COLO668 (cell line): ENCODE data around the gene NUP93.
"Not testable (repeated sequence)": the region's sequence is repeated elsewhere in the genome, so short reads cannot be mapped to it uniquely, and the experiment has no call there.

Source experiments
- DNase-seq: peaks from one replicate; lab custom pipeline; 2025; ENCODE audit not compliant: unreplicated experiment; lab: John Stamatoyannopoulos, UW

NUP93 gene

DNA sequence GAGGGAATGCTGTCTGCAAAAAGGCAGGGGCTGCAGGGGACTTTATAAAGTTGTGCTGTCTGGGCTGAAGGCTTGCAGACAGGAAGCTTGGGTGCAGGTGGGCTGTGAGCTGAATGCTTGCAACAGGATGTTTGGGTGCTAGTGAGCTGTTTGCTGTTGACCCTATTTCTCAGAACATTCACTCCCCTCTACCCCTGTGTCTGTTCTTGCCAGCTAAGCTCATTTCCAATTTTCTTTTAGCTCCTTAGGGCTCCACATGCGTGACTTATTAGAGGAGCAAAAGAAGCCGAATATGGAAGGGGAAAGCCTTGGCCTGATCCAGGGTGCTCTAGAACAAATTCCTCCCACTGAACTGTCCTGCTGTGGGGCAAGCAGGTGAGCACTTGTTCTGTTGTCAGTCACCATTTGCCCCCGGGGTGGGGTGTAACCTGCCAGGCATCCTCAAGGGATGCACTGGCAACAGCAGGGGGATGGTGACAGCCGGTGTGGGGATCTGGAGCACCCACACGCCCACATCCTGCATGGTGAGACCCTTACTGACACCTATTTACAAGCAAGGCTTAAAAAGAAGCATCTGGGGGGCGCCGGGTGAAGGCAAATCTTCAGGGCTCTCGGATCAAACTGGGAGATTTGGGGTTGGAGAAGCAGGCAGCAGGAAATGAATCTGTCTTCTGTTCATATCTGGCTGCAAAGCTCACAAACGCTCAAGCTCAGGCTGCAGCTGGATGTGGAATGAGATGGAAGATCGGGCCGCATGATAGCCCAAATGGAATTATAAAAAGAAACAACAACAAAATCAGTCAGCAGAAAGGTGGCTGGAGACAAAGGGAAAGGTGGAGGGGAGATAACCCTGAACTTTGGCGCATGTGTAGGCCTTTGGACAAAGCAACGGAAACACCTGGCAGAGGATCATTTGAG, 21.1 kb upstream of the NUP93 start:
- no peak for DNase-seq

DNA sequence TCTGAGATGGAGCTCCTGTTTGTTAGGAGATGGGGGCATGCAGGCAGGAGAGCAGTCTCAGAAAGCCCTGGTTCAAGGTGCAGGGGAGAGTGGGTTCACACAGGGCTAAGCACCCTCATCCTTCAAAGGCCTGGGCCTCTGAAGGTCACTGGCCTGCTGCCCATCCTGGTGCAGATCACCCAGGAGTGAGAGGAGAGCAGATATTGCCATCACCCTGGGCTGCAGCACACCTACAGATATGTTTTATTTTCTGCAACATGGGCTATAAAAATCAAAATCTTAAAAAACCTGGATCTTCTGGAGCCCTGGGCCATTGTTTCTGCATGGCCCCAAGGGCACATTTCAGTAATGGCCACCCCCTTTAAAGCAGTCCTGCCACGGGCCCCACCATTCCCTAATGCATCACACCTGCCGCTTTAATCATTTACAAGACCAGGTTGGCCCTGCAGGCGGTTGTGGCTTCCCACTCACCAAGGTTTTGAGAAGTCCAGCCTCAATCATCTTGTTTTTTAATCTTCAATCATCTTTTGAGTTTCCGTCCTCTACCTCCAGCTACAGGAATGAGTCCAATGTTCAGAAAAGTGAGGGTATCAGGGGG, 20.4 kb upstream of the NUP93 start:
- no peak for DNase-seq

DNA sequence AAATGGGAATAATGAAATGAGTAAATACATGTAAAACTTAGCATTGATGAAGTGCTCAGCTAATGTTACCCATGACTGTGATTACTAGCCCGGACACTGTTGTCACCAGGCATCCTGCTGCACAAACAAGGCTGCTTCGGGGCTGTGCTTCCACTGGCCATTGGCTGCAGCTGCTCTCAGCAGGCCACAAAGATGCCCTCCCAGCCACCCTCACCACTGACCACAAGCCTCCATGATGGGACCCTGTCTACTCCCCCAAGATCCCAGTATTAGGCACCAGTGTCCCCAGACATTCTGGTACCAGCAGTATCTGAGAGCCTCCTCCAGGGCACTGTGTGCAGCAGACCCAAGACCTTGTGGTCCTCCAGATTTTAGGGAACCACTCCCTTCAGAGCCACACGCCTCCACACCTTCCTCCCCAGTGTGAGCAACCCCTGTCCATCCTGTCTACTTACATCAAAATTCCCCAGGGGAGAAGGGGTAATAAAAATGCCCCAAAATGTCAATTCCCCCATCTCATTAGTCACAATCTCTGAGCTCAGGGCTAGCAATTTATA, 19.7 kb upstream of the NUP93 start:
- DNase-seq, result no peak

DNA sequence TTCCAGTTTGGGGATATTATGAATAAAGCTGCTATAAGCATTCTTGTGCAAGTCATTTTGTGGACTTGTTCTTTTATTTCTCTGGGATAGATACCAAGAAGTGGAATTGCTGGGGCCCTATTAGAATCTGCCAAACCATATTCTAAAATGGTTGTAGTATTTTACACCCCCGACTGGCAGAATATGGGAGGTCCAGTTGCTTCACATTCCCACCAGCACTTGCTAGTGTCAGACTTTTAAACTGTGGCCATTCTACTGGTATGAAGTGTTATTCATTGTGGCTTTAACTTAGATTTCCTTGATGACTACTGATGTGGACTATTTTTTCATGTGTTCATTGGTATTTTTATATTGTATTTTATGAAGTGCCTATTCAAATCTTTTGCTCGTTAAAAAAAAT, 18.1 kb upstream of the NUP93 start:
- DNase-seq, result no peak

DNA sequence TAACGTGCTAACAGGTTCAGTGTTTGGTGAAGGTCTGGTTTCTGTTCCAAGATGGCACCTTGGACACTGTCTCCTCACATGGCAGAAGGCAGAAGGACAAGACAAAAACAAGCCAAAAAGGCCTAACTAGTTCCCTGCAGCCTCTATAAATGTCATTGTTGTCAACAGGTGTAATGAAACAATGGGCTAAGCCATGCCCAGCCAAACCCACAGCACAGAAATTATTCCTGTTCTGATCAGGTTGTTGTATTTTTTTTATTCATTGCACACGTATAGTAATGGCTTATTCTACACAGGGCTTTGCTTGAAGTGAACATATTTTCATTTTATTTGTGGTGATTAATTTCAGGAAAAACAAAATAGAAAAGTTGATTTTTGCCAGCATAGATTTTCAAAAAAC, 16.1 kb upstream of the NUP93 start:
- no peak for DNase-seq

DNA sequence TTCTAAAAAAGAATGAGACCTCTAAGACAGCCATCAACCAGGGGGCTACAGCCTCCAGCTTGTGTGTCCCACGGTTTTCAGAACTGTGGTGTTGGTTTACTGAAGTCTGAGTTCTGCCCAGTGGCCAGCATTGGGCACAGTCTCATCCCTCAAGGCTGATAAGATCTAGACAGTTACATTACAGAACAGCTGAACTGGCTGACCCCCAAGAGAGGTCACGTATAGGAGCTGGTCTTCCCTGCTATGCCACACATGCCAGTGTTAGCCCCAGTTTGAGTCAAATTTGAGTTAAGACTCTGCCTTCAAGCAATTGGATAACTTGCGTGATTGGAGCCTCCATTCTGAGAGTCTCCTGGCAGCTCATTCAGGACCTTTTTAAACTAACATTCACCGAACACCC, 14.8 kb upstream of the NUP93 start:
- DNase-seq, result no peak

DNA sequence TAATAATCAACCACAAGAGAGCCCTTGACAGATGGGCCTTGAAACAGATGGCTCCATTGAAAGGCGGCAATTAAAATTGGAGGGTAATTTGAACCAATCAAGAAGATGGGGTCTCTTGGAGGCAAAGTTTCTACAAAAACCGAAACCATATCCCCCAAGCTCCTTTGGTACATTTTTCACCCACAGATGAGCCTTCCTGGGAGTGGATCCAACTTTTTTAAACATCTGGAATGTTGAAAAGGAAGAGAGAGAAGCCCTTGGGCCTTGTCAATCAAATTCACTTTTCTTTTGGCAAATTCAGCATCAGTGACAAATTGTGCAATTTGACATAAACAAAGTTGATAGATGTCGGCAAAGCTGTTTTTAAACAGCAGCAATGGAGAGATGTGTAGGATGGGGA, 13.2 kb upstream of the NUP93 start:
- no peak for DNase-seq

DNA sequence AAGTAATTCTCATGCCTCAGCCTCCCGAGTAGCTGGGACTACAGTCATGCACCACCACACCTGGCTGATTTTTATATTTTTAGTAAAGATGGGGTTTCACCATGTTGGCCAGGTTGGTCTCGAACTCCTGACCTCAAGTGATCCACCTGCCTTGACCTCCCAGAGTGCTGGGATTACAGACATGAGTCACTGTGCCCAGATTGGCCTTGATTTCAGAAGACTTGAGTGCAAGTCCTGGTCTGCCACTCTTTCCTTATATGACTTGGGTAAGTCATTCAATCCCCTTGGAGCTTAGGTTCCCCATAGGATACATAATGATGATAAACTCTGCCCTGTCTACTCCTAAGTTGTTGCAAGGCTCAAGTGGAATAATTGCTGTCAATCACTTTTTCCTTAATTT, 12.4 kb upstream of the NUP93 start:
- not testable (repeated sequence) for DNase-seq

DNA sequence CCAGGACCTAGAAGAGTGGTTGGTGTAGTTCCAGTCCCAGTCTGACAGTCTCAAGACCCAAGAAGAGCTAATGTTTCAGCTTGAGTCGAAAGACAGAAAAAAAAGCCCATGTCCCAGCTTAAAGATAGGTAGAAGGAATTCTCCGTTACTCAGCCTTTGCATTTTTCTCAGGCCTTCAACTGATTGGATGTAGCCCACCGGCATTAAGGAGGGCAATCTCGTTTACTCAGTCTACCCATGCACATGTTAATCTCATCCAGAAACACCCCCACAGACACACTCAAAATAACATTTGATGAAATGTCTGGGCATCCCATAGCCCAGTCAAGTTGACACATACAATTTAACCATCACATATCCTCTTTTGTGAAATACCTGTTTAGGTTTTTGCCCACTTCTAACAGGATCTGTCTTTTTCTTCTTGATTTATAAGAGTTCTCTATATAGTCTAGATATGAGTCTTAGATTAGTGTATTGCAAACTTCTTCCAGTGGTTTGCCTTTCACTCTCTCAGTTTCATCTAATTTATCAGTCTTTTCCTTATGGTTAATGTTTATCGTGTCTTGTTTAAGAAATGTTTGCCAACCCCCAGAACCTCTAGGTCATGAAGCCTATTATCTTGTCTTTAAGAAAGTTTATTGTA, 7.6 kb upstream of the NUP93 start:
- DNase-seq, result no peak

DNA sequence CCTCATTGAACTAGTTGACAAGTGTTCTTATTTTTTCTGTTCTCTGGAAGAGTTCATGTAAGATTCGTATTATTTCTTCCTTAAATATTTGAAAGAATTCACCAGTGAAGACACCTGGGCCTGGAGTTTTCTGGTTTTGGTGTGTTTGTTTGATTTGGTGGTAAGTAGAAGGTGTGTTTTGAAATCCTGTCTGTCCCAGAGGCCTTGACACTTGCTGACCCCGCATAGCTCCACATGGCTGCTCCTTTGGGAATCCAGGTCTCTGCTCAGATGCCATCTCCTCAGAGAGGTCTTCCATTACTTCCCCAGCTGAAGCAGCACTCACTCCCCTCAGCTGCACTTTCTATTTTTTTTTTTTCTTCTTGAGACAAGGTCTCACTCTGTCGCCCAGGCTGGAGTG, 5.7 kb upstream of the NUP93 start:
- DNase-seq, result no peak

DNA sequence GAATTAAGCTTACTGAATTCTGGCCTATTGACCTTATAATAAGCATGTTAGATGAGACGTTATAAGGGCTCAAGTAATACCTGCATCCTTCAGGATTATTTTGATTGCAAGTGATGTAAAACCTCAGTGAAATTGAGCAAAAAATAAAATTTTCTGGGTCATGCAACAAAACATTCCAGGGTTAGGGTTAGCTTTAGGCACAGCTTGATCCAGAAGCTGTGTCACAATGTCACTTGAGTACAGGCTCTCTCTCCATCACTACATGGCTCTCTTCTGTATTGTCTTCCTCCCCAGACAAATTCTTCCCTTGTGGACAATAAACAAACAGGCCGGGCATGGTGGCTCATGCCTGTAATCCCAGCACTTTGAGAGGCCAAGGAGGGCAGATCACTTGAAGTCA, 3.6 kb upstream of the NUP93 start:
- no peak for DNase-seq

DNA sequence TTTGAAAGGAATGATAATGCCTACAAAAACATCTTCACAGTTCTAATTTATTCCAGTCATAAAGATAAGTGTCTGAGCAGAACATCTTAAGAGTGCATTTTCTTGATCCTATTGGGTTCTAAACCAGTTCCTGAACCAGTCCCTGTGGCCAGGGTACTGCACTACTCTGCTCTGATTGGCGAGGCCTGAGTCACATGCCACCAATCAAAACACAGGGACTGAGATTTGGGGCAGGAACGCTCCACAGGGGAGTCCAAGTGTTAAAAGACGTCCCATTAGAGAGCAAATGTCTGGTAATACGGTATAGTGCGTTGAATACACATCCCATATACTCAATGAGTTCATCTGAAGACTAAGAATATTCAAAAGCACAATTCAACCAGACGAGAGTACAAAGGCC, 3.0 kb upstream of the NUP93 start:
- no peak for DNase-seq

DNA sequence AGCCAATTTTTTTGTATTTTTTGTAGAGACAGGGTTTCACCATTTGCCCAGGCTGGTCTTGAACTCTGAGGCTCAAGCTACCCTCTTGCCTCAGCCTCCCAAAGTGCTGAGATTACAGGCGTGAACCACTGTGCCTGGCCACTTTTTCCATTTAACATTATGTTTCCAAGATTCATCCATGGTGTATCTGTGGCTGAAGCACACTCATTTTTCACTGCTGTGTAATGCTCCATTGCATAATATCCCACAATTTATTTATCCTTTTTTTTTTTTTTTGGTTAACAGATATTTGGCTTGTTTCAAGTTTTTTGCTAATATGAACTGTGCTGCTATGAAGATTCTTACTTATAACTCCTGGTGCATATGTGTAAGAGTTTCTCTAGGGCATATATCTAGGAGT, 1.9 kb upstream of the NUP93 start:
- DNase-seq, result no peak

DNA sequence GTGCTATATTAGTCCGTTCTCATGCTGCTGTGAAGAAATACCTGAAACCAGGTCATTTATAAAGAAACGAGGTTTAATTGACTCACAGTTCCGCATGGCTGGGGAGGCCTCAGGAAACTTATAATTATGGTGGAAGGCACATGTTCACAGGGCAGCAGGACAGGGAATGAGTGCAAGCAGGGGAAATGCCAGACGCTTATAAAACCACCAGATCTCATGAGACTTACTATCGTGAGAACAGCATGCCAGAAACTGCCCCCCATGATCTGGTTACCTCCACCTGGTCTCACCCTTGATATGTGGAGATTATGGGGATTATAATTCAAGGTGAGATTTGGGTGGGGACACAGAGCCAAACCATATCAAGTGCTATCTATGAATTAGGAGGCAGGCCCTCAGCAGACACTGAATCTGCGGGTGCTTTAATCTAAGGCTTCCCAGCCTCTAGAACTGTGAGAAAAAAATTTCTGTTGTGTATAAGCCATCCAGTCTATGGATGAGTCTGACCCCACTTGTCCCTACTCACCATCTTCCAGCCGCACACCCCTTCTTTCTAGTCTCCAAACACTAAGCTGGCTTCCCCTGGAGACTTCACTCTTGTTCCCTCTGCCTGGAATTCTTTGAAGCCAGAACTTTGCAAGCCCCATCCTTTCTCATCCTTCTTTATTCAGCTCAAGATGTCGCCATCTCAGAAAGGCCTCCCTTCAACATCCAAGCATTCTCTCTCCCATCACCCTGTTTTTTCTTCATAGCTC, 772 bp upstream of the NUP93 start:
- no peak for DNase-seq

DNA sequence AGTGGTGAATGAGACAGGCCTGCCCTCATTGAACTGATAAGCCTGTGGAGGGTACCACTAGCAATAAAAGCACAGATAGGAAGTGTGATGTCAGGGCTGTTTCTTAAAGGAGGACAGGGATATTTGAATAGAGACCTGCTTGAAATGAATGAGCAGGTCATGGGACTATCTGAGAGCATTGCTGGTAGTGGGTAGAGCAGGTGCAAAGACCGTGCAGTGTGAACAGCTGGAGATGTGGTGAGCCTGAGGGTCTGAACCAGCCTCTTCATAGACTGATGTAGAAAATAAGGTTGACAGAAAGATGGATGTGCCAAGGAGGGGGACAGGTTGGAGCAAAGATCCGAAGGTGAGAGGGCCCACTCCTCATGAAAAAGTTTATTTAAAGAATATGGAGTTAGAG, 2.4 kb downstream of the NUP93 start:
- DNase-seq, result no peak

DNA sequence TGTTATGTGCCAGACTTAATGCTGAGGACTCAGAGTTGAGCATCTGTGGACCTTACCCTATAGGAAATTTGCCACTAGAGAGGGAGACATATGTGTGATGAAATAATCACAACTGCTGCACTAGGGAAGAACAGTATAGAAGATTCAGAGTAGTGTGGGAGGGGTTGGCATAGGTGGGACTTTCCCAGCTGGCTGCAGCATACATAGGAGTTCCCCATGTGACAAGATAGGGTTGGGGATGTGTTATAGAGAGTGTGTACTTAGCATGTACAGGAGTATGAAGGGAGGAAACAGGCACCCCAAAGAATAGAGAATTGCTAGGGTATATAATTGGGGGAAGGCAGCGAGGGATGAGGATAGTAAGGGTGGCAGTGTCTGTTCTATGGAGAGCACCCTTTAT, 2.9 kb downstream of the NUP93 start:
- DNase-seq, result no peak

DNA sequence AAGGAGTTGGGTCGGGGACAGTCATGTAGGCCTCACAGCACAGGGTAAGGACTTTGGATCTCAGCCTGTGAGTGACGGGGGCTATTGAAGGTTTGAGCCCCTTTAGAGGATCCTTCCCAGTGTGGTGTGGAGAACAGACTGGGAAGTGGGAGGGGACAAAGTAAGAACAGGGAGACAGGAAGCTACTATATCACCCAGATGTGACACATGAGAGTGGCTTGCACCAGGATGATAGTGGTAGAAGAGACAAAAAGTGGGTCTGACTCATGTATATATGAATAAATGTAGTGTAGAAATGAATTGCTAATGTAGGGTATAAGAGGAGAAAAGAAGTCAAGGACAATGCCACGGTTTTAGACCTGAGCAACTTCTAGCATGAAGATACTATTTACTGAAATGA, 4.5 kb downstream of the NUP93 start:
- no peak for DNase-seq

DNA sequence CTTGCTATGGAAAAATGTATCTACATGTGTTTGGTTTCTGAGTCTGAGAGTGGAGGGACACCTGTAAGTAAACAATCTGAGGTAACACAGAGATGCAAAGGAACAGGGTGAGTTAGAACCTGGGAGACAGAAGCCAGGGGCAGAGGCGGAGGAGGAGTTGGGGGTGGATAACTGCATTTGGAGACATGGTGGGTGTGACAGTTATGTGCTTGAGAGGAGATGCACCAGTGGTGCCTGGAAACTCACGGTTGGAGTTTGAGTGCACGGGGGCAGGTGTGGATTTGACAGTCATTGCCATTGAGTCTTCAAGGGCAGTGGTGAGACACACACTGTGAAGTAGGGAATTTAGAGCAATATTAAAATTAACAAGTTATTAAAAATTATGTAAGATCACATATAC, 6.5 kb downstream of the NUP93 start:
- DNase-seq, result no peak

DNA sequence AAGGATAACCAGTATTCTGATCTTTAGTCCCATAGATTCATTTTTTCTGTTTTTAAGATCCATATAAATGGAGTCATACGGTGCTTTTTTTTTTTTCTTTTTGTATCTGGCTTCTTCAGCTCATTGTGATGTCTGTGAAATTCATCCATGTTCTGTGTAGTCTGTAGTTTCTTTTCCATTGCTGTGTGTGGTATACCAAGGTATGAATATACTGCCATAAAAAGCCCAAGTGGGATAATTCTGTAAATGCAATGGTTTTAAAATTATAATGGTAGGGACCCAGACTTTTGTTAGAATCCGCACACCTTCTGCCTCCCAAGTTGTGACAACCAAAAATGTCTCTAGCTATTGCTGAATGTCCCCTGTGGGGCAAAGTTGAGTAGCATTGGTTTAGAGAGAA, 7.6 kb downstream of the NUP93 start:
- no peak for DNase-seq

DNA sequence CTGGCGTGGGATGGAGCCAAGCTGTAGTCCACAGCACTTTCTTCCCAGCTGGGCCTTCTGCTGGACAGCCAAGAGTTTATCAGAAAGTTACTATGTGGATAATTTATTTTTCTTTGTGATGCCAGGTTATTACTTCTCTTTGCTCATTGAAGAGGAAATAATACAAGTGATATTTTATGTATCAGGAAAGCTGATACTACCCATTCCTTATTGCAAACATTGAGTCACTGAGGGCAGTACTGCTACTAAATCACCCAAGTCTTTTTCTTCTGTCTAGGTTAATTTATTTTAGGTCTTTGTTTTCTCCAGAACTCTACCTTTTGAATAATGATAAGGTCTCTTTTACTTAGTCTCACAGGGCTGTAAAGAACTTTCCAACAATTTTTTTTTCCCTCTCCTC, 8.3 kb downstream of the NUP93 start:
- DNase-seq, result no peak

DNA sequence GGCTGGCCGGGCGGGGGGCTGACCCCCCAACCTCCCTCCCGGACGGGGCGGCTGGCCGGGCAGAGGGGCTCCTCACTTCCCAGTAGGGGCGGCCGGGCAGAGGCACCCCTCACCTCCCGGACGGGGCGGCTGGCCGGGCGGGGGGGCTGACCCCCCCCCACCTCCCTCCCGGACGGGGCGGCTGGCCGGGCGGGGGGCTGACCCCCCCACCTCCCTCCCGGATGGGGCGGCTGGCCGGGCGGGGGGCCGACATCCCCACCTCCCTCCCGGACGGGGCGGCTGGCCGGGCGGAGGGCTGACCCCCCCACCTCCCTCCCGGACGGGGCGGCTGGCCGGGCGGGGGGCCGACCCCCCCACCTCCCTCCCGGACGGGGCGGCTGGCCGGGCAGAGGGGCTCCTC, 9.4 kb downstream of the NUP93 start:
- not testable (repeated sequence) for DNase-seq
